EL (cell line): ENCODE measurements around the gene BTLA.
"Not testable (repeated sequence)": the region's sequence is repeated elsewhere in the genome, so short reads cannot be mapped to it uniquely, and the experiment has no call there.

Source experiments
- DNase-seq: peaks from one replicate; pipeline ENCODE4 v3.0.0-alpha.2; 2016

Gene BTLA

GRCh38 chr3:112489674-112490479 lies 9.4 kb downstream of the BTLA start:
- no peak for DNase-seq

- peak; percentile 32 for DNase-seq
These were observed 12.3 kb downstream of the BTLA start for GRCh38 chr3:112486811-112487505.

GRCh38 chr3:112484352-112484751 lies 14.9 kb downstream of the BTLA start:
- DNase-seq, result no peak

- no peak for DNase-seq
These were observed 16.6 kb downstream of the BTLA start for GRCh38 chr3:112482675-112483074.

- no peak for DNase-seq
These were observed 18.0 kb downstream of the BTLA start for GRCh38 chr3:112481302-112481721.

GRCh38 chr3:112477891-112478290 lies 21.4 kb downstream of the BTLA start:
- no peak for DNase-seq

- no peak for DNase-seq
These were observed 22.9 kb downstream of the BTLA start for GRCh38 chr3:112476346-112476745.

GRCh38 chr3:112474796-112475195 lies 24.5 kb downstream of the BTLA start:
- DNase-seq, result no peak

- DNase-seq, result no peak
These were observed 26.6 kb downstream of the BTLA start for GRCh38 chr3:112472691-112473090.

GRCh38 chr3:112471596-112472325 lies 27.5 kb downstream of the BTLA start:
- no peak for DNase-seq

- peak; percentile 26 for DNase-seq
These were observed 28.5 kb downstream of the BTLA start for GRCh38 chr3:112470788-112471187.

- no peak for DNase-seq
These were observed 29.6 kb downstream of the BTLA start for GRCh38 chr3:112469671-112470070.

GRCh38 chr3:112467539-112467938 lies 31.7 kb downstream of the BTLA start:
- no peak for DNase-seq

GRCh38 chr3:112466020-112466419 lies 33.3 kb downstream of the BTLA start:
- DNase-seq, result no peak

GRCh38 chr3:112464264-112464663 lies 35.0 kb downstream of the BTLA start:
- DNase-seq, result no peak

GRCh38 chr3:112463250-112463649 lies 36.0 kb downstream of the BTLA start:
- no peak for DNase-seq

GRCh38 chr3:112461787-112462186 lies 37.5 kb downstream of the BTLA start:
- not testable (repeated sequence) for DNase-seq

GRCh38 chr3:112460519-112461195 lies 38.6 kb downstream of the BTLA start:
- DNase-seq, result no peak

- no peak for DNase-seq
These were observed 39.5 kb downstream of the BTLA start for GRCh38 chr3:112459750-112460149.

GRCh38 chr3:112456147-112456546 lies 43.1 kb downstream of the BTLA start:
- DNase-seq, result no peak

GRCh38 chr3:112448939-112449338 lies 50.3 kb downstream of the BTLA start:
- DNase-seq, result no peak

GRCh38 chr3:112446343-112446742 lies 52.9 kb downstream of the BTLA start:
- peak; percentile 1 for DNase-seq

- DNase-seq, result no peak
These were observed 53.4 kb downstream of the BTLA start for GRCh38 chr3:112445839-112446238.
